Measurements from ENCODE around the gene ANKRD6.

DNA sequence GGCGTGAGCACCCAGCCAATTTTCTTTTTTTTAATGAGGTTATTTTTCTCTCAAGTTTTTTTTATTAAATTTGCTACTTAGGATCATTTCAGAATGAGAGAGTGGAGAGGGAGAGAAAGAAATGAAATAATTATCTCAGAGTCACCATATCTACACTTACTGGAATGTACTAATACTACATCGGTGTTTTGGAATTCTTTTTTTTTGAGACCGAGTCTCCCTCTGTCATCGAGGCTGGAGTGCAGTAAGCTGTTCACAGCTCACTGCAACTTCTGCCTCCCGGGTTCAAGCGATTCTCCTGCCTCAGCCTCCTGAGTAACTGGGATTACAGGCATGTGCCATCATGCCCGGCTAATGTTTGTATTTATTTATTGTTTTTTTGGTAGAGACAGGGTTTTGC is 27.8 kb downstream of the ANKRD6 start:
- TF ChIP-seq, protein P1, sequence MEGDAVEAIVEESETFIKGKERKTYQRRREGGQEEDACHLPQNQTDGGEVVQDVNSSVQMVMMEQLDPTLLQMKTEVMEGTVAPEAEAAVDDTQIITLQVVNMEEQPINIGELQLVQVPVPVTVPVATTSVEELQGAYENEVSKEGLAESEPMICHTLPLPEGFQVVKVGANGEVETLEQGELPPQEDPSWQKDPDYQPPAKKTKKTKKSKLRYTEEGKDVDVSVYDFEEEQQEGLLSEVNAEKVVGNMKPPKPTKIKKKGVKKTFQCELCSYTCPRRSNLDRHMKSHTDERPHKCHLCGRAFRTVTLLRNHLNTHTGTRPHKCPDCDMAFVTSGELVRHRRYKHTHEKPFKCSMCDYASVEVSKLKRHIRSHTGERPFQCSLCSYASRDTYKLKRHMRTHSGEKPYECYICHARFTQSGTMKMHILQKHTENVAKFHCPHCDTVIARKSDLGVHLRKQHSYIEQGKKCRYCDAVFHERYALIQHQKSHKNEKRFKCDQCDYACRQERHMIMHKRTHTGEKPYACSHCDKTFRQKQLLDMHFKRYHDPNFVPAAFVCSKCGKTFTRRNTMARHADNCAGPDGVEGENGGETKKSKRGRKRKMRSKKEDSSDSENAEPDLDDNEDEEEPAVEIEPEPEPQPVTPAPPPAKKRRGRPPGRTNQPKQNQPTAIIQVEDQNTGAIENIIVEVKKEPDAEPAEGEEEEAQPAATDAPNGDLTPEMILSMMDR (IDR thresholded peaks at IDR 0.05), result no peak
- no peak for TF ChIP-seq POLR2A (IDR thresholded peaks at IDR 0.05)

Measured in vagina (tissue), 2 donors.